DOHH2 (cell line): Measurements from ENCODE around the gene VAV2.

Source experiments
- CTCF ChIP-seq: fragments of 200-600 bp; sonication (generic); IDR thresholded peaks from one replicate; pipeline ENCODE4 v1.5.1; 2014; ENCODE audit warnings: antibody characterized with exemption, mild to moderate bottlenecking, low read depth, low read length; ENCODE audit not compliant: poor library complexity, severe bottlenecking
- EZH2phosphoT487 ChIP-seq: fragments of 200-600 bp; sonication (generic); IDR thresholded peaks from 2 replicates; pipeline ENCODE4 v1.6.1; 2017; ENCODE audit warnings: borderline replicate concordance, mild to moderate bottlenecking, antibody characterized with exemption, low read length, moderate library complexity, mixed read lengths

GRCh38 chr9:133727277-133727875, 264.7 kb downstream of the VAV2 start:
- no peak for TF ChIP-seq CTCF
- TF ChIP-seq EZH2phosphoT487 = no peak
